MM.1S (cell line): ENCODE measurements around the gene VPS26A.

Experiments
- DNase-seq: peaks from one replicate; pipeline ENCODE4 v3.0.0-alpha.2; 2015
- H2AFZ ChIP-seq: fragments of 300-600 bp; sonication (generic); 2 replicates; pipeline ENCODE4 v1.6.0; 2016; ENCODE audit warnings: antibody characterized with exemption, low read length
- H3F3A ChIP-seq: fragments of 300-600 bp; sonication (generic); 2 replicates; pipeline ENCODE4 v1.6.1; 2016; ENCODE audit warnings: mild to moderate bottlenecking, antibody characterized with exemption, low read length, moderate library complexity, mixed read lengths; ENCODE audit not compliant: insufficient read depth
- H3K27ac ChIP-seq: fragments of 300-600 bp; sonication (generic); 2 replicates; pipeline ENCODE4 v1.5.1; 2016; ENCODE audit warnings: mild to moderate bottlenecking, low read length
- H3K27me3 ChIP-seq: fragments of 300-600 bp; sonication (generic); replicated peaks from 2 replicates; pipeline ENCODE4 v1.6.0; 2016; ENCODE audit warnings: low read length; ENCODE audit not compliant: insufficient read depth
- H3K36me3 ChIP-seq: fragments of 300-600 bp; sonication (generic); replicated peaks from 2 replicates; pipeline ENCODE4 v1.6.1; 2016; ENCODE audit warnings: mild to moderate bottlenecking, low read length, mixed read lengths; ENCODE audit not compliant: insufficient read depth
- H3K4me1 ChIP-seq: fragments of 300-600 bp; sonication (generic); 2 replicates; pipeline ENCODE4 v1.6.1; 2016; ENCODE audit warnings: low read length, mixed read lengths
- H3K4me2 ChIP-seq: fragments of 300-600 bp; sonication (generic); 2 replicates; pipeline ENCODE4 v1.6.0; 2016; ENCODE audit warnings: low read depth, low read length
- H3K4me3 ChIP-seq: fragments of 300-600 bp; sonication (generic); 2 replicates; pipeline ENCODE4 v1.5.1; 2016; ENCODE audit warnings: low read length, mixed read lengths
- H3K79me2 ChIP-seq: fragments of 300-600 bp; sonication (generic); 2 replicates; pipeline ENCODE4 v1.6.1; 2016; ENCODE audit warnings: mixed run types, low read length, mixed read lengths
- H3K9ac ChIP-seq: fragments of 300-600 bp; sonication (generic); 2 replicates; pipeline ENCODE4 v1.6.1; 2016; ENCODE audit warnings: low read length, mixed read lengths
- H3K9me2 ChIP-seq: fragments of 300-600 bp; sonication (generic); replicated peaks from 2 replicates; pipeline ENCODE4 v1.6.1; 2016; ENCODE audit warnings: mild to moderate bottlenecking, low read length, mixed read lengths; ENCODE audit not compliant: insufficient read depth
- H3K9me3 ChIP-seq: fragments of 300-600 bp; sonication (generic); replicated peaks from 2 replicates; pipeline ENCODE4 v1.6.1; 2016; ENCODE audit warnings: mild to moderate bottlenecking, low read length, mixed read lengths; ENCODE audit not compliant: insufficient read depth
- H4K20me1 ChIP-seq: fragments of 300-600 bp; sonication (generic); 2 replicates; pipeline ENCODE4 v1.6.1; 2016; ENCODE audit warnings: mild to moderate bottlenecking, low read length, moderate library complexity, mixed read lengths; ENCODE audit not compliant: insufficient read depth
- CTCF ChIP-seq: fragments of 300-600 bp; sonication (generic); IDR thresholded peaks from 2 replicates; pipeline ENCODE4 v1.5.1; 2016; ENCODE audit warnings: antibody characterized with exemption, low read length, mixed read lengths
- EZH2 ChIP-seq: fragments of 300-600 bp; sonication (generic); optimal IDR thresholded peaks from 2 replicates; pipeline ENCODE3; 2017; ENCODE audit warnings: low read depth, mild to moderate bottlenecking, antibody characterized with exemption, low read length, mixed read lengths
- EZH2phosphoT487 ChIP-seq: fragments of 300-600 bp; sonication (generic); IDR thresholded peaks from 2 replicates; pipeline ENCODE4 v1.6.1; 2018; ENCODE audit warnings: antibody characterized with exemption, low read length

VPS26A gene

DNA sequence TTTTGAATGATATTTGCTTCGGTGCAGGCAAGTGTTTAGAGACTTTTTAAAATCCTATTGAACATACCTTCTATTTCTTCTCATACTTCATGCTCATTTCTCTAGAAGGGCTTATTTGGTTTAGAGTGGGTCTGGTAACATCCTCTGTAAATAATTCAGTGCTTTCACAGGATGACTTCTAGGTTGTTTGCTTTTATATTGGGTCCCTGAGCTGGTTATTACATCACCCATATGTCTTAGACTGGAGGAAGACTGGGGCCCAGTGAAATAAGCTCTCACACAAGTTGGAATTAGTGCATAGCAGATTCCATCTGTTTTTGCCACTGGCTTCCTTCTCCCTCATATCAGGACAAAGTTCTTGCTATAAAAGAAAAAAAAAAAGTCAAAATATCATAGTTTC, 62.5 kb downstream of the VPS26A start:
- DNase-seq = no peak
- no peaks in the 10 kb centered on the region for H3K27me3 ChIP-seq
- H3K9me3 ChIP-seq = no peaks in the 10 kb centered on the region
- no peak overlapping the region for H3K9ac ChIP-seq
- H3K9me2 ChIP-seq = no peaks in the 10 kb centered on the region
- no peaks in the 10 kb centered on the region for H3F3A ChIP-seq
- no peaks in the 10 kb centered on the region; the same call in 1 of the 2 replicates for H3K36me3 ChIP-seq
- H3K27ac ChIP-seq = no peak overlapping the region
- H4K20me1 ChIP-seq = no peaks in the 10 kb centered on the region
- TF ChIP-seq CTCF (no peak), EZH2 (no peak), EZH2phosphoT487 (no peak)
- peaks cover 5% of the 10 kb centered on the region; the same call in 1 of the 2 replicates for H3K4me1 ChIP-seq
- no peak overlapping the region for H2AFZ ChIP-seq
- H3K79me2 ChIP-seq = peaks cover 66% of the 10 kb centered on the region
- H3K4me2 ChIP-seq = no peak overlapping the region
- no peak overlapping the region for H3K4me3 ChIP-seq

DNA sequence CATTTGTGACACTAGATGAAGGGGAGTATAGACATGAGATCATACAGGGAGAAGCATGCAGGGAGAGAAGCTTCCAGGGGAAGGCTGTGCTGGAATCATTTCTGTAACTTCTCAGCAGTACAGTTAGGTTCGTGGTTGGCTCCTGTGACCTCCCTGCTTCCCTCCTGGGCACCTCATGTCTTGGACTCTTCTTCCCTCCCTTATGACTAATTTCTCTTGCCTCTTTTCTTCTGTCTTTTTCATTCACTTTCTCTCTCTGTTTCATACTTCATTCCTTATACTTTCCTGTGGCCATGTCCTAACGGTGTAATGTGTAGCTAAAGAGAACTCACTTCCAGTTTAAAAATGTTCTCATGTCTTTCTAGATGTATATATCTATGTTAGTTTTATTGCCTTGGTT, 77.1 kb downstream of the VPS26A start:
- Histone ChIP-seq H3K9me3 (no peaks in the 10 kb centered on the region), H2AFZ (no peak overlapping the region), H4K20me1 (no peaks in the 10 kb centered on the region), H3F3A (peaks cover 3% of the 10 kb centered on the region; the same call in 1 of the 2 replicates), H3K9me2 (no peaks in the 10 kb centered on the region), H3K27me3 (no peaks in the 10 kb centered on the region), H3K4me1 (peaks cover 7% of the 10 kb centered on the region), H3K36me3 (0 out of 2 replicates have a peak, but pooled peaks cover 4% of the 10 kb centered on the region), H3K79me2 (no peaks in the 10 kb centered on the region), H3K27ac (no peak overlapping the region), H3K9ac (no peak overlapping the region), H3K4me3 (no peak overlapping the region), H3K4me2 (no peak overlapping the region)
- no peak for DNase-seq
- TF ChIP-seq EZH2 = no peak
- no peak for TF ChIP-seq CTCF
- no peak for TF ChIP-seq EZH2phosphoT487

- TF ChIP-seq EZH2 = no peak
- no peak for TF ChIP-seq EZH2phosphoT487
- no peak for TF ChIP-seq CTCF
- no peaks in the 10 kb centered on the region for H3K27me3 ChIP-seq
- no peak overlapping the region for H2AFZ ChIP-seq
- no peak overlapping the region for H3K4me2 ChIP-seq
- H3K9ac ChIP-seq = no peak overlapping the region
- H3K4me1 ChIP-seq = peaks cover 13% of the 10 kb centered on the region
- no peaks in the 10 kb centered on the region for H3K9me3 ChIP-seq
- no peak overlapping the region for H3K4me3 ChIP-seq
- 0 out of 2 replicates have a peak, but pooled peaks cover 6% of the 10 kb centered on the region for H3K36me3 ChIP-seq
- H4K20me1 ChIP-seq = no peaks in the 10 kb centered on the region
- peak overlapping the region; percentile 72; the same call in 1 of the 2 replicates for H3K27ac ChIP-seq
- DNase-seq = peak; percentile 24
- peaks cover 3% of the 10 kb centered on the region; the same call in 1 of the 2 replicates for H3F3A ChIP-seq
- no peaks in the 10 kb centered on the region for H3K9me2 ChIP-seq
- no peaks in the 10 kb centered on the region for H3K79me2 ChIP-seq
Measured at GRCh38 chr10:69202332-69202731, 78.4 kb downstream of the VPS26A start.

- H3K4me2 ChIP-seq = no peak overlapping the region
- H3K9me3 ChIP-seq = no peaks in the 10 kb centered on the region
- no peaks in the 10 kb centered on the region for H4K20me1 ChIP-seq
- H3K27ac ChIP-seq = no peak overlapping the region
- no peak for DNase-seq
- no peaks in the 10 kb centered on the region for H3K9me2 ChIP-seq
- no peak overlapping the region for H3K9ac ChIP-seq
- no peak overlapping the region for H3K4me3 ChIP-seq
- H3K4me1 ChIP-seq = peaks cover 10% of the 10 kb centered on the region; the same call in 1 of the 2 replicates
- H3K27me3 ChIP-seq = no peaks in the 10 kb centered on the region
- H3K36me3 ChIP-seq = 0 out of 2 replicates have a peak, but pooled peaks cover 6% of the 10 kb centered on the region
- H3F3A ChIP-seq = no peaks in the 10 kb centered on the region
- no peak overlapping the region for H2AFZ ChIP-seq
- TF ChIP-seq CTCF (no peak), EZH2 (no peak), EZH2phosphoT487 (no peak)
- no peaks in the 10 kb centered on the region for H3K79me2 ChIP-seq
Measured at GRCh38 chr10:69208761-69209160, 84.8 kb downstream of the VPS26A start.
